PC-3 (cell line): Measurements from ENCODE around the gene PCDHGA8. TPM values are rescaled to one million over a fixed set of nuclear protein-coding genes. Genes with fewer than 3 reads are reported as not detected.

Experiments used
- ATAC-seq: fragments of 200-7000 bp; cut with Tn5 transposase; 2 replicates; pipeline ENCODE4 v1.9.1; 2020; ENCODE audit warnings: mild to moderate bottlenecking, moderate library complexity
- BruUV-seq: library from RNA; stranded (reverse); fragments of 400-500 nt; replicated peaks from 2 replicates; lab custom pipeline; 2021; lab: Mats Ljungman, UMichigan
- CTCF ChIA-PET: fragments of 300-600 bp; sonication (Branson Sonifier 250); formaldehyde crosslinking; loops from one replicate; lab custom pipeline; 2022; ENCODE audit warnings: antibody characterized with exemption; lab: Charles Lee
- POLR2A ChIA-PET: fragments of 300-600 bp; sonication (Branson Sonifier 250); formaldehyde crosslinking; loops from one replicate; lab custom pipeline; 2022; ENCODE audit warnings: antibody characterized with exemption; ENCODE audit not compliant: unreplicated experiment; lab: Charles Lee
- DNase-seq: peaks from one replicate; pipeline ENCODE4 v3.0.0-alpha.2; 2015
- H2AFZ ChIP-seq: fragments of 300-600 bp; sonication (generic); 2 replicates; pipeline ENCODE4 v1.6.0; 2016; ENCODE audit warnings: antibody characterized with exemption, low read length
- H3F3A ChIP-seq: fragments of 300-600 bp; sonication (generic); one replicate; pipeline ENCODE4 v1.6.0; 2017; ENCODE audit warnings: antibody characterized with exemption, low read length, control low read depth, mild to moderate bottlenecking; ENCODE audit not compliant: unreplicated experiment
- H3K27ac ChIP-seq: fragments of 300-600 bp; sonication (generic); 2 replicates; pipeline ENCODE4 v1.5.1; 2016; ENCODE audit warnings: mild to moderate bottlenecking, low read length
- H3K27me3 ChIP-seq: fragments of 300-600 bp; sonication (generic); 2 replicates; pipeline ENCODE4 v1.6.1; 2016; ENCODE audit warnings: low read length, mixed read lengths
- H3K36me3 ChIP-seq: fragments of 300-600 bp; sonication (generic); 2 replicates; pipeline ENCODE4 v1.6.1; 2016; ENCODE audit warnings: low read depth, mixed run types, low read length, mixed read lengths
- H3K4me1 ChIP-seq: fragments of 300-600 bp; sonication (generic); 2 replicates; pipeline ENCODE4 v1.5.1; 2016; ENCODE audit warnings: low read length; ENCODE audit not compliant: insufficient read depth
- H3K4me2 ChIP-seq: fragments of 300-600 bp; sonication (generic); 2 replicates; pipeline ENCODE4 v1.6.0; 2016; ENCODE audit warnings: low read length
- H3K4me3 ChIP-seq: fragments of 300-600 bp; sonication (generic); 2 replicates; pipeline ENCODE4 v1.5.1; 2016; ENCODE audit warnings: mild to moderate bottlenecking, low read length, mixed read lengths
- H3K79me2 ChIP-seq: fragments of 300-600 bp; sonication (generic); 2 replicates; pipeline ENCODE4 v1.6.1; 2017; ENCODE audit warnings: low read length, mixed read lengths
- H3K9ac ChIP-seq: fragments of 300-600 bp; sonication (generic); 2 replicates; pipeline ENCODE4 v1.6.0; 2016; ENCODE audit warnings: mild to moderate bottlenecking, low read length
- H3K9me2 ChIP-seq: fragments of 300-600 bp; sonication (generic); replicated peaks from 2 replicates; pipeline ENCODE4 v1.6.1; 2016; ENCODE audit warnings: mixed run types, low read length, mixed read lengths
- H3K9me3 ChIP-seq: fragments of 300-600 bp; sonication (generic); 2 replicates; pipeline ENCODE4 v1.6.1; 2016; ENCODE audit warnings: low read length, mixed read lengths
- H4K20me1 ChIP-seq: fragments of 300-600 bp; sonication (generic); 2 replicates; pipeline ENCODE4 v1.6.1; 2016; ENCODE audit warnings: low read length, mixed read lengths
- CTCF ChIP-seq: fragments of 300-600 bp; sonication (generic); conservative IDR thresholded peaks from 2 replicates; pipeline ENCODE4 v1.5.1; 2017; ENCODE audit warnings: antibody characterized with exemption, low read depth, mild to moderate bottlenecking, low read length
- EZH2 ChIP-seq: fragments of 300-600 bp; sonication (generic); IDR thresholded peaks from one replicate; pipeline ENCODE4 v1.6.1; 2017; ENCODE audit warnings: antibody characterized with exemption, mild to moderate bottlenecking, low read length; ENCODE audit not compliant: unreplicated experiment
- EZH2phosphoT487 ChIP-seq: fragments of 300-600 bp; sonication (generic); IDR thresholded peaks from 2 replicates; pipeline ENCODE4 v1.6.1; 2018; ENCODE audit warnings: mild to moderate bottlenecking, antibody characterized with exemption, low read length, borderline replicate concordance
- intact Hi-C: fragments of 100-400 bp; cut with micrococcal nuclease; formaldehyde crosslinking; loops from 2 replicates; pipeline ENCODE4 v1.9.0; 2023
- total RNA-seq: library from RNA; depleted of rRNA; stranded (reverse); fragments of >200 nt; gene quantifications from 2 replicates; pipeline ENCODE4 v1.2.3, GENCODE V29; 2014

Gene PCDHGA8
- total RNA-seq, 1 experiment from 2014 or later, result 0.51 TPM

DNA sequence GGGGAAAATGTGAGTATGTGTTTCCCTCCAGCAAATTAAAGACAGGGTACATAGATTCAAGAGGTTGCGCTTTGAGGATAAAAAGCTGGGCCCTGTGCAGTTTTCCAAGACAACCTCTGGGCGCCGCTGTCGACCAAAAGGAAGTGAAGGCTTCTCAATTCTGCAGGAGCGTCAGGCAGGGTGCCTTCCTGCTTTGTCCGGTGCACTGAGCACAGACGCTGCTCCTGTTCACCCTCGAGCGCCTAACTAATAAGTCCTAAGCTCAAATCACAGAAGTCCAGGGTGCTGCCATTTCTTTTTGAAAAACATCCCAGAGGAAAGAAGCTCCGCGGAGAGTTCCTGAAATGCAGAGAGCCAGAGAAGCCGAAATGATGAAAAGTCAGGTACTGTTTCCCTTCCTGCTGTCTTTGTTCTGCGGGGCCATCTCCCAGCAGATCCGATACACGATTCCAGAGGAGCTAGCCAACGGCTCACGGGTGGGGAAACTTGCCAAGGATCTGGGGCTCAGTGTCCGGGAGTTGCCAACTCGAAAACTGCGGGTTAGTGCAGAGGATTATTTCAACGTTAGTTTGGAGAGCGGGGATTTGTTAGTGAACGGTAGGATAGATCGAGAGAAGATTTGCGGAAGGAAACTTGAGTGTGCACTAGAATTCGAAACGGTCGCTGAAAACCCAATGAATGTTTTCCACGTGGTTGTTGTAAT lies 42.4 kb upstream of the PCDHGA8 start, which contains the start of gene PCDHGB1:
PCDHGB1 (plus strand) TSS at position 183 of the 703 bp plus-strand sequence; CDS start at position 345, 162 bp downstream.
- Histone ChIP-seq H4K20me1 (no peaks in the 10 kb centered on the region), H3K27me3 (no peaks in the 10 kb centered on the region), H3K9me3 (no peaks in the 10 kb centered on the region), H3F3A (no peaks in the 10 kb centered on the region), H3K9me2 (no peaks in the 10 kb centered on the region), H3K4me1 (no peaks in the 10 kb centered on the region), H3K36me3 (no peaks in the 10 kb centered on the region), H3K4me2 (no peak within 1 kb of the TSS), H3K27ac (no peak within 1 kb of the TSS), H3K4me3 (no peak within 1 kb of the TSS), H2AFZ (no peak within 1 kb of the TSS), H3K79me2 (no peaks in the 10 kb centered on the region), H3K9ac (no peak within 1 kb of the TSS)
- ChIA-PET CTCF (no interaction called here), POLR2A (no interaction called here)
- BruUV-seq, result no TSS peak
- TF ChIP-seq CTCF (no peak), EZH2phosphoT487 (no peak), EZH2 (no peak)
- intact Hi-C loops, result no loop called here
- DNase-seq (no peak), ATAC-seq (no peak)

DNA sequence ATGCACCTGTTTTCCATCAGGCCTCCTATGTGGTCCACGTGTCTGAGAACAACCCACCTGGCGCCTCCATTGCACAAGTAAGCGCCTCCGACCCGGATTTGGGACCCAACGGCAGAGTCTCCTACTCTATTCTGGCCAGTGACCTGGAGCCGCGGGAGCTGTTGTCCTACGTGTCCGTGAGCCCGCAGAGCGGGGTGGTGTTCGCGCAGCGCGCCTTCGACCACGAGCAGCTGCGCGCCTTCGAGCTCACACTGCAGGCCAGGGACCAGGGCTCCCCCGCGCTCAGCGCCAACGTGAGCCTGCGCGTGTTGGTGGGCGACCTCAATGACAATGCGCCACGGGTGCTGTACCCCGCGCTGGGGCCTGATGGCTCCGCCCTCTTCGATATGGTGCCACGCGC lies 40.8 kb upstream of the PCDHGA8 start:
- no peak for DNase-seq
- H3K9me3 ChIP-seq, result no peaks in the 10 kb centered on the region
- H3K4me1 ChIP-seq, result no peaks in the 10 kb centered on the region
- no peaks in the 10 kb centered on the region for H3K36me3 ChIP-seq
- H3K4me3 ChIP-seq, result no peak overlapping the region
- intact Hi-C loops, result no loop called here
- CTCF ChIA-PET, result no interaction called here
- BruUV-seq, result no TSS peak
- H4K20me1 ChIP-seq, result no peaks in the 10 kb centered on the region
- H3K9ac ChIP-seq, result no peak overlapping the region
- H3K4me2 ChIP-seq, result no peak overlapping the region
- H3K9me2 ChIP-seq, result no peaks in the 10 kb centered on the region
- ATAC-seq, result no peak
- H2AFZ ChIP-seq, result no peak overlapping the region
- TF ChIP-seq CTCF, result no peak
- no peak for TF ChIP-seq EZH2
- no peak for TF ChIP-seq EZH2phosphoT487
- no peak overlapping the region for H3K27ac ChIP-seq
- no peaks in the 10 kb centered on the region for H3K27me3 ChIP-seq
- POLR2A ChIA-PET, result no interaction called here
- H3K79me2 ChIP-seq, result no peaks in the 10 kb centered on the region
- H3F3A ChIP-seq, result no peaks in the 10 kb centered on the region

- Histone ChIP-seq H3K27me3 (no peaks in the 10 kb centered on the region), H3F3A (no peaks in the 10 kb centered on the region), H3K9me3 (no peaks in the 10 kb centered on the region), H3K9me2 (no peaks in the 10 kb centered on the region), H2AFZ (no peak within 1 kb of the TSS), H3K4me3 (no peak within 1 kb of the TSS), H3K27ac (no peak within 1 kb of the TSS), H3K79me2 (no peaks in the 10 kb centered on the region), H4K20me1 (no peaks in the 10 kb centered on the region), H3K4me1 (no peaks in the 10 kb centered on the region), H3K4me2 (no peak within 1 kb of the TSS), H3K9ac (no peak within 1 kb of the TSS), H3K36me3 (no peaks in the 10 kb centered on the region)
- ChIA-PET CTCF (no interaction called here), POLR2A (no interaction called here)
- intact Hi-C loops, result no loop called here
- TF ChIP-seq EZH2 (no peak), CTCF (peak; percentile 41)
- DNase-seq (no peak), ATAC-seq (no peak)
- BruUV-seq, result no TSS peak
Measured at GRCh38 chr5:141354900-141355469, 37.4 kb upstream of the PCDHGA8 start, which contains the start of gene PCDHGA4. Gene PCDHGA4 (plus strand): TSS chr5:141355021. CDS start chr5:141355108, 87 bp downstream.
